Neural cell (in vitro differentiated cells): ENCODE data around the gene FGF8.

ENCODE experiments used
- RAD21 ChIP-seq: fragments of 450-650 bp; conservative IDR thresholded peaks from 2 replicates; pipeline ENCODE4 v1.6.1; 2014; ENCODE audit warnings: antibody characterized with exemption, mild to moderate bottlenecking, moderate library complexity
- SMC3 ChIP-seq: fragments of 450-650 bp; conservative IDR thresholded peaks from 2 replicates; pipeline ENCODE4 v1.6.1; 2014; ENCODE audit warnings: antibody characterized with exemption, mild to moderate bottlenecking, moderate library complexity; ENCODE audit not compliant: poor library complexity
- TF ChIP-seq, protein P1 (sequence below): fragments of 450-650 bp; IDR thresholded peaks from 2 replicates; pipeline ENCODE4 v1.5.1; 2014; ENCODE audit warnings: antibody characterized with exemption, mild to moderate bottlenecking, moderate library complexity; ENCODE audit not compliant: poor library complexity, severe bottlenecking

GRCh38 chr10:101812606-101813005, 36.7 kb upstream of the FGF8 start:
- TF ChIP-seq RAD21 (no peak), SMC3 (no peak)
- TF ChIP-seq, protein P1, sequence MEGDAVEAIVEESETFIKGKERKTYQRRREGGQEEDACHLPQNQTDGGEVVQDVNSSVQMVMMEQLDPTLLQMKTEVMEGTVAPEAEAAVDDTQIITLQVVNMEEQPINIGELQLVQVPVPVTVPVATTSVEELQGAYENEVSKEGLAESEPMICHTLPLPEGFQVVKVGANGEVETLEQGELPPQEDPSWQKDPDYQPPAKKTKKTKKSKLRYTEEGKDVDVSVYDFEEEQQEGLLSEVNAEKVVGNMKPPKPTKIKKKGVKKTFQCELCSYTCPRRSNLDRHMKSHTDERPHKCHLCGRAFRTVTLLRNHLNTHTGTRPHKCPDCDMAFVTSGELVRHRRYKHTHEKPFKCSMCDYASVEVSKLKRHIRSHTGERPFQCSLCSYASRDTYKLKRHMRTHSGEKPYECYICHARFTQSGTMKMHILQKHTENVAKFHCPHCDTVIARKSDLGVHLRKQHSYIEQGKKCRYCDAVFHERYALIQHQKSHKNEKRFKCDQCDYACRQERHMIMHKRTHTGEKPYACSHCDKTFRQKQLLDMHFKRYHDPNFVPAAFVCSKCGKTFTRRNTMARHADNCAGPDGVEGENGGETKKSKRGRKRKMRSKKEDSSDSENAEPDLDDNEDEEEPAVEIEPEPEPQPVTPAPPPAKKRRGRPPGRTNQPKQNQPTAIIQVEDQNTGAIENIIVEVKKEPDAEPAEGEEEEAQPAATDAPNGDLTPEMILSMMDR: no peak
